ENCODE measurements around the gene SVEP1. TPM values are rescaled to one million over a fixed set of nuclear protein-coding genes. Genes with fewer than 3 reads are reported as not detected.

SVEP1 gene
- total RNA-seq, 2 experiments from 2014 or later, result not detected

DNA sequence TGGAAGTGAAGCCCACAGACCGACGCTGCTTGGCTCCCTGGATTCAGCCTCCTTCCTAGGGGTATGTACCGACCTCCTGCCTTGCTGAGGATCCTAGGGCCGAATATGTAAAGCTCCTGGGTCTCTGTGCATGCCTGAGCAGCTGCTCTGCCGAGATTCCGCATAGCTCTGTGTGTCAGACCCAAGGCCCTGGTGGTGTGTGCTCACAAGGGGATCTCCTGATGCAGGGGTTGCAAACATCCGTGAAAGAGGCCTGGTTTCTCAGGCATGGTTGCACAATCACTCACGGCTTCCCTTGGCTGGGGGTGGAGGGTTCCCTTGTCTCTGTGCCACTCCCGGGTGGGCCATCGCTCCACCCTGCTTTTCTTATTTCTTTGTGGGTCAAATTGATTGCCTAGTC is 19.9 kb upstream of the SVEP1 start:
- no peaks in the 10 kb centered on the region for H3K9me3 Mint-ChIP-seq

DNA sequence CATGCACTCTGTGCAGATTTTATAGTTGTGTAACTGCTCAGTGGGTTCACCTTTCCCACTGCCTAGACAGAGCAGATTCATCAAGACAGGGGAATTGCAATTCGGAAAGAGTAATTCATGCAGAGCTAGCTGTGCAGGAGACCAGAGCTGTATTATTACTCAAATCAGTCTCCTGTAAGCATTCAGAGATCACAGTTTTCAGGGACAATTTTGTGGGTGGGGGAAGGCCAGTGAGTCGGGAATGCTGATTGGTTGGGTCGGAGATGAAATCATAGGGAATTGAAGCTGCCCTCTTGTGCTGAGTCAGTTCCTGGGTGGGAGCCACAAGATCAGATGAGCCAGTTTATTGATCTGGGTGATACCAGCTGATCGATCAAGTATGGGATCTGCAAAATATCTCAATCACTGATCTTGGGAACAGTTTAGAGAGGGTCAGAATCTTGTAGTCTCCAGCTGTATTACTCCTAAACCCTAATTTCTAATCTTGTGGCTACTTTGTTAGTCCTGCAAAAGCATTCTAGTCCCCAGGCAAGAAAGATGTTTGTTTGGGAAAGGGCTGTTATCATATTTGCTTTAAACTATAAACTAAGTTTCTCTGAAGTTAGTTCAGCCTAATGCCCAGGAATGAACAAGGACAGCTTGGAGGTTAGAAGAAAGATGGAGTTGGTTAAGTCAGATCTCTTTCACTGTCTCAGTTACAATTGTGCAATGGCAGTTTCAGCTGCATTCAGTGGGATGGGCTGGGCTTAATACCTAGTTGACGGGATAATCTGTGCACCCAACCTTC is 12.7 kb upstream of the SVEP1 start:
- intact Hi-C loops (cut with DNase I, micrococcal nuclease), result no loop called here
- Mint-ChIP-seq H3K27me3 (peaks cover 15% of the 10 kb centered on the region), H3K4me1 (ENCODE audit: low read depth) (no peaks in the 10 kb centered on the region), H3K9me3 (peaks cover 11% of the 10 kb centered on the region), H3K36me3 (ENCODE audit: low read depth) (no peaks in the 10 kb centered on the region), H3K4me3 (no peak overlapping the region), H3K27ac (no peak overlapping the region)
- Histone ChIP-seq H3K27ac (ENCODE audit: low read depth in 1 of 2, low read length in 2 of 2) (no peak overlapping the region), H3K9me3 (ENCODE audit: control insufficient read depth in 1 of 2, insufficient read depth in 1 of 2, low read length in 2 of 2) (no peaks in the 10 kb centered on the region), H3K36me3 (ENCODE audit: insufficient read depth, low read length) (no peaks in the 10 kb centered on the region), H3K4me3 (ENCODE audit: low read length) (no peak overlapping the region), H3K27me3 (ENCODE audit: control insufficient read depth in 1 of 2, insufficient read depth in 2 of 2, low read length in 2 of 2) (no peaks in the 10 kb centered on the region), H3K4me1 (ENCODE audit: insufficient read depth, low read length) (no peaks in the 10 kb centered on the region)
- DNase-seq, result no peak
- ATAC-seq (ENCODE audit: poor library complexity), result no peak
- ChIA-PET POLR2A (no interaction called here), CTCF (no interaction called here)
- TF ChIP-seq, protein P1, sequence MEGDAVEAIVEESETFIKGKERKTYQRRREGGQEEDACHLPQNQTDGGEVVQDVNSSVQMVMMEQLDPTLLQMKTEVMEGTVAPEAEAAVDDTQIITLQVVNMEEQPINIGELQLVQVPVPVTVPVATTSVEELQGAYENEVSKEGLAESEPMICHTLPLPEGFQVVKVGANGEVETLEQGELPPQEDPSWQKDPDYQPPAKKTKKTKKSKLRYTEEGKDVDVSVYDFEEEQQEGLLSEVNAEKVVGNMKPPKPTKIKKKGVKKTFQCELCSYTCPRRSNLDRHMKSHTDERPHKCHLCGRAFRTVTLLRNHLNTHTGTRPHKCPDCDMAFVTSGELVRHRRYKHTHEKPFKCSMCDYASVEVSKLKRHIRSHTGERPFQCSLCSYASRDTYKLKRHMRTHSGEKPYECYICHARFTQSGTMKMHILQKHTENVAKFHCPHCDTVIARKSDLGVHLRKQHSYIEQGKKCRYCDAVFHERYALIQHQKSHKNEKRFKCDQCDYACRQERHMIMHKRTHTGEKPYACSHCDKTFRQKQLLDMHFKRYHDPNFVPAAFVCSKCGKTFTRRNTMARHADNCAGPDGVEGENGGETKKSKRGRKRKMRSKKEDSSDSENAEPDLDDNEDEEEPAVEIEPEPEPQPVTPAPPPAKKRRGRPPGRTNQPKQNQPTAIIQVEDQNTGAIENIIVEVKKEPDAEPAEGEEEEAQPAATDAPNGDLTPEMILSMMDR (IDR thresholded peaks at IDR 0.05), result no peak

More for the DNA sequence above, 19.9 kb upstream of the SVEP1 start:
- Mint-ChIP-seq H3K36me3 (ENCODE audit: low read depth) (no peaks in the 10 kb centered on the region), H3K27ac (no peak overlapping the region), H3K27me3 (peaks cover 14% of the 10 kb centered on the region), H3K4me1 (ENCODE audit: low read depth) (no peaks in the 10 kb centered on the region), H3K4me3 (no peak overlapping the region)
- ChIA-PET POLR2A (no interaction called here), CTCF (no interaction called here)
- Histone ChIP-seq H3K4me1 (ENCODE audit: insufficient read depth, low read length) (no peaks in the 10 kb centered on the region), H3K27me3 (ENCODE audit: control insufficient read depth in 1 of 2, insufficient read depth in 2 of 2, low read length in 2 of 2) (no peaks in the 10 kb centered on the region), H3K9me3 (ENCODE audit: control insufficient read depth in 1 of 2, insufficient read depth in 1 of 2, low read length in 2 of 2) (peaks cover 0 to 11% of the 10 kb centered on the region in 2 experiments), H3K4me3 (ENCODE audit: low read length) (no peak overlapping the region), H3K27ac (ENCODE audit: low read depth in 1 of 2, low read length in 2 of 2) (no peak overlapping the region), H3K36me3 (ENCODE audit: insufficient read depth, low read length) (no peaks in the 10 kb centered on the region)
- TF ChIP-seq, protein P1 (IDR thresholded peaks at IDR 0.05), result no peak
- ATAC-seq (ENCODE audit: poor library complexity), result no peak
- DNase-seq, result peak in 1 of 14 experiments; percentile 21
- intact Hi-C loops (cut with DNase I, micrococcal nuclease), result no loop called here

DNA sequence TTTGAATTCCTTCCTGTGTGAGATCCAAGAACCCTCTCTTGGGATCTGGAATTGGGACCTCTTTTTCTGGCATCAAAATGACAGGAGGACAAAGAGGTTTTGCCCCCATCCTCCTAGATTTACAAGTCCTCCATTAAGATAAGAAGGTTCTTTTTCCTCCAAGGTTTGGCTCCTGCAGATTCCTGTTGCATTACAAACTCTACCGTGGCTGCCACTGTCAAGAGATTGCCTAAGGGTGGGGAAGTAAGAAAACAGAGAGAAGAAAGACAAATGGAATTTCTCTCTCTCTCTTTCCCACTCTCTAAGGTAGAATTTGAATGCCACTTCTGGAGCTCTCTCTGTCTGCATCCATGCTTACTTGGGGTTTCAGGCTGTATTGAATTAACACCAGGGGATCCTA is 12.0 kb upstream of the SVEP1 start:
- CTCF ChIA-PET, result no interaction called here
- H3K27ac Mint-ChIP-seq, result no peak overlapping the region
- DNase-seq, result no peak

More for the DNA sequence above, 12.0 kb upstream of the SVEP1 start:
- Mint-ChIP-seq H3K27me3 (peaks cover 15% of the 10 kb centered on the region), H3K4me1 (ENCODE audit: low read depth) (no peaks in the 10 kb centered on the region), H3K36me3 (ENCODE audit: low read depth) (no peaks in the 10 kb centered on the region), H3K4me3 (no peak overlapping the region), H3K9me3 (peaks cover 11% of the 10 kb centered on the region)
- no peak overlapping the region for H3K27ac ChIP-seq (ENCODE audit: low read depth in 1 of 2, low read length in 2 of 2)
- TF ChIP-seq, protein P1 (IDR thresholded peaks at IDR 0.05), result no peak
- intact Hi-C loops (cut with DNase I, micrococcal nuclease), result no loop called here
- POLR2A ChIA-PET, result no interaction called here
- H3K27me3 ChIP-seq (ENCODE audit: control insufficient read depth in 1 of 2, insufficient read depth in 2 of 2, low read length in 2 of 2), result no peaks in the 10 kb centered on the region
- no peaks in the 10 kb centered on the region for H3K36me3 ChIP-seq (ENCODE audit: insufficient read depth, low read length)
- no peak overlapping the region for H3K4me3 ChIP-seq (ENCODE audit: low read length)
- no peaks in the 10 kb centered on the region for H3K9me3 ChIP-seq (ENCODE audit: control insufficient read depth in 1 of 2, insufficient read depth in 1 of 2, low read length in 2 of 2)
- no peaks in the 10 kb centered on the region for H3K4me1 ChIP-seq (ENCODE audit: insufficient read depth, low read length)
- no peak for ATAC-seq (ENCODE audit: poor library complexity)

Measured in CD4-positive, alpha-beta T cell (primary cell).